Subcutaneous abdominal adipose tissue (tissue), 5 donors: Measurements from ENCODE around the gene OR13J1.

Experiments used
- H3K27ac ChIP-seq: one replicate; pipeline ENCODE4 v1.7.0; 2013; ENCODE audit warnings: low read depth, mild to moderate bottlenecking, inconsistent platforms, low read length, moderate library complexity
- H3K27me3 ChIP-seq, 5 donors: one replicate each; pipeline ENCODE4 v1.7.0; 2013; ENCODE audit warnings: low read length in 5 of 5, inconsistent platforms in 1 of 5; ENCODE audit not compliant: control insufficient read depth in 5 of 5, insufficient read depth in 4 of 5
- H3K36me3 ChIP-seq, 5 donors: one replicate each; pipeline ENCODE4 v1.7.0; 2013; ENCODE audit warnings: low read length in 5 of 5; ENCODE audit not compliant: control insufficient read depth in 5 of 5, insufficient read depth in 5 of 5
- H3K4me1 ChIP-seq, 5 donors: one replicate each; pipeline ENCODE4 v1.7.0; 2013; ENCODE audit warnings: low read length in 5 of 5, mild to moderate bottlenecking in 3 of 5, moderate library complexity in 1 of 5; ENCODE audit not compliant: control insufficient read depth in 5 of 5, insufficient read depth in 5 of 5
- H3K4me3 ChIP-seq, 5 donors: one replicate each; pipeline ENCODE4 v1.7.0; 2013; ENCODE audit warnings: low read length in 5 of 5, low read depth in 1 of 5
- H3K9ac ChIP-seq, 5 donors: one replicate each; pipeline ENCODE4 v1.7.0; 2013; ENCODE audit warnings: low read length in 5 of 5, mild to moderate bottlenecking in 4 of 5, moderate library complexity in 3 of 5
- H3K9me3 ChIP-seq, 5 donors: one replicate each; pipeline ENCODE4 v1.7.0; 2013; ENCODE audit warnings: low read length in 5 of 5; ENCODE audit not compliant: control insufficient read depth in 5 of 5
- donor health status: healthy.
- donor health status: healthy.
- donor health status: healthy.
- donor health status: healthy.
- donor health status: healthy.

Gene OR13J1

DNA sequence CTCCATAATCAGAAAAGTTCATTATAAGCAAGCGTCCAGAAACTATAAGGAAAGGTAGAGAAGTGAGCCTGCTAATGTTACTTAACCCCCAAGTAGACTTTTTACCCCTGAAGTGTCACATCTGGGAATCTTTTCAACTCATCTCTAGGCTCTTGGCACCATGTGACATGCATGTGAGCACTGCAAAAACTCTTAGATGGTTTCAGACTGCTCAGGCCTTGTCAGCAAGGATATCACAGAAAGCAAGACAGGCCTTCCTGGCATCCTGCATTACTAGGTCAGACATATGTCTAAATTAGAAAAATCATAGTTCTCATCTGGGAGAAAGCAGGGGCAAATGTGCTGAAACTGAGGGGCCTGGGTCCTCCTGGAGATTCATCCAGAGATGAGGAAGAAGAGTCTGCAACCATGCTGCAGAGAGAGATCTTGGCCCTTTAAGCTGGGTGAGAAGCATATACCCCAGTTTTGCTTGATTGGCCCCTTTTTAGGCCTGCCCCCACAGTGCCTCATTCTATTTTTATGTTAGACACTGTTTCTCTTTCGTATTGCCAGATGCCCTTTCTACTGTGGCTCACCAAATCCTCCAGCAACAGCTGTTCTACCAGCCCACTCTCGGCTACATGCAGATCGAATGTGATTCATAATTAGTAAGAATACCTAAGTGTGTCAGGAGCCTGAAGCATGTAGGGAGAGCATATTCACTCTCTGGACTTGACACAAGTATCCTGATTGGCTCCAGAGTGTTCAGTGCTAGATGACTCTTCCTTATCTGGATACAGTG, 22.2 kb downstream of the OR13J1 start:
- Histone ChIP-seq H3K9me3 (no peaks in the 10 kb centered on the region), H3K27me3 (peaks cover 0 to 16% (median 0%) of the 10 kb centered on the region in 5 donors), H3K4me1 (peaks cover 2 to 27% (median 21%) of the 10 kb centered on the region in 5 donors), H3K9ac (no peak overlapping the region), H3K27ac (no peak overlapping the region), H3K36me3 (peaks cover 3 to 21% (median 14%) of the 10 kb centered on the region in 5 donors), H3K4me3 (no peak overlapping the region)

DNA sequence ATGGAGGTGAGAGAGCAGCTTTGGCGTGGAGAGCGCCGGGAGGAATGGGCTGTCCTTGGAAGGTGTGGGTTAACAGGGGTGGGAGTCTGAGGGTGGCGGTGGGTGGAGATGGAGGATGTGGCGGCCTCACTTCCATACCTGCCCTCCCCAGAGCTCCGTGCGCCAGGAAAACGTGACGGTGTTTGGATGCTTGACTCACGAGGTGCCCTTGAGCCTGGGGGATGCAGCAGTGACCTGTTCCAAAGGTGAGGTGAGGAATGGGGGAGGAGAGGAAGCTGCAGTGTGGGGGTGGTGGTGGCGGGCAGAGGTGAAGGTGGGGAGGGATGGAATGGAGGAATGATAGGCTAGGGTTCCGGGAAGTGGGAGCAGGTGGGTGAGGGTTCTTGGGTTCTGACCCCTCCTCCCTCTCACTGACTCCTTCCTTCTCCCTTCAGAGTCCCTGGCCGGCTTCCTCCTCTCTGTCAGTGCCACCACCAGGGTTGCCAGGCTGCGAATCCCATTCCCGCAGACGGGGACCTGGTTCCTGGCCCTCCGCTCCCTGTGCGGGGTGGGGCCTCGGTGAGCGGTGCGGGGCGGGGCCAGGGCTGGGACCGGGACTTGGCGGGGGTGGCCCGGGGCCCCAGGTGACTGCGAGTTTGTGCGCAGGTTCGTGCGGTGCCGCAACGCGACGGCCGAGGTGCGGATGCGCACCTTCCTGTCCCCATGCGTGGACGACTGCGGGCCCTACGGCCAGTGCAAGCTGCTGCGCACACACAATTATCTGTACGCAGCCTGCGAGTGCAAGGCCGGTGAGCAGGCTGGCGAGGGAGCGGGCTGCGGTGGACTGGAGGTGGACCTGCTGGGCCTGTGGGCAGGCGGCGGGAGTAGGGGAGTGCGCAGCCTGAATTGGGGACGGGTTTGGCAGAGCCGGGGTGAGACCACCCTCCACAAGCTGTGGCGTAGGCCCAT, 24.1 kb downstream of the OR13J1 start:
- peaks cover 3 to 17% (median 14%) of the 10 kb centered on the region in 5 donors for H3K36me3 ChIP-seq
- no peak overlapping the region for H3K4me3 ChIP-seq
- peaks cover 0 to 12% (median 0%) of the 10 kb centered on the region in 5 donors for H3K27me3 ChIP-seq
- no peak overlapping the region for H3K27ac ChIP-seq
- no peaks in the 10 kb centered on the region for H3K9me3 ChIP-seq
- H3K4me1 ChIP-seq, result peaks cover 2 to 38% (median 35%) of the 10 kb centered on the region in 5 donors
- H3K9ac ChIP-seq, result no peak overlapping the region

DNA sequence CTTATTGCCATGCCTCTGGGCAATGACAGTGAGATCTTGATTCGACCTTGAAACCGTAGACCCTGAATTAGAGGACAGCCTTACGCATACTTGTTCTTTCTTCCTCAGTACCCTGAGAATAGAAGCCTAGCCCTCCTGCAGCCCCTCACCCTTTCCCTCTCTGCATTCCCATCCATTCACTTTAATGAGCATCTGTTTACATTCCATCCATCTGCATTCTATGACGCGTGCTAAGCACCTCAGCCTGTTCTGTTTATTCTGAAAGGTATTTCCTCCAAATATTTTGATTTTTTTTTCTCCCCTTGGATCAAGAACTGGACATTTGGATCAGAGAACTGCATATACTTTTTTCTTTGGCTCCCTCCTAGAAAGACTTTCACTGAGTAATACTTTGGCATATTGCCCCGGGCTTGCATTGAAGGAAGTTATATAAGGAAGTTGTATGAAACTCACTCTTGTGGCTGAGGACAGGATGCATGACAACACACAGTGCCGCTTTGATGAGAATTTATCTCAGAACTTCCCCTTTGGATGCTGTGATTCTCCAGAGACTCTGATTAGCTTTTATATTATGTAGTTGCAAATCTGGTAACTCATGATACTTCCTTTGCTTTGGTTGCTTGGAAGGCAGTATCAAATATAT, 25.5 kb downstream of the OR13J1 start:
- Histone ChIP-seq H3K4me3 (peak overlapping the region in 1 of 5 donors; percentile 27), H3K4me1 (peaks cover 2 to 38% (median 35%) of the 10 kb centered on the region in 5 donors), H3K27me3 (peaks cover 0 to 16% (median 5%) of the 10 kb centered on the region in 5 donors), H3K9me3 (no peaks in the 10 kb centered on the region), H3K27ac (peak overlapping the region; percentile 14), H3K9ac (no peak overlapping the region), H3K36me3 (peaks cover 3 to 17% (median 14%) of the 10 kb centered on the region in 5 donors)

DNA sequence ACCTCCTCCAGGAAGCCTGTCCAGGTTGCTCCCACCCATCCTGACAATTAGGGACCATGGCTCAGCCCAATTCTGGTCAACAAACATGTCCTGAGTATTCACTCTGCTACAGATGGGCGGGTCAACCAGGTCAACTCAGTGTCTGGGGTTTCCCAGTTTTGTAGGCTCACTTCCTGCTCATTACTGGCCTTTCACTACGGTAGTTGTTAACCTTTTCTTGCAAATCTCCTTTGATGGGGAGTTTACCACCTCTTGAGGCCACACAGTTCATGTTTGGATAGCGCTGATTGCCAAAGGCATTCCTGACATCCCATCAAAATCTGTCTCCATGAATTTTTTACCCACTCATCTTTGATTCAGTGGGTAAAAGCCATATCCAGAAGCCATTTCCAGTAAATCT, 27.4 kb downstream of the OR13J1 start:
- no peak overlapping the region for H3K27ac ChIP-seq
- H3K9ac ChIP-seq, result no peak overlapping the region
- no peaks in the 10 kb centered on the region for H3K9me3 ChIP-seq
- peaks cover 3 to 11% (median 11%) of the 10 kb centered on the region in 5 donors for H3K36me3 ChIP-seq
- peaks cover 0 to 22% (median 7%) of the 10 kb centered on the region in 5 donors for H3K27me3 ChIP-seq
- H3K4me1 ChIP-seq, result peaks cover 2 to 38% (median 35%) of the 10 kb centered on the region in 5 donors
- H3K4me3 ChIP-seq, result no peak overlapping the region

DNA sequence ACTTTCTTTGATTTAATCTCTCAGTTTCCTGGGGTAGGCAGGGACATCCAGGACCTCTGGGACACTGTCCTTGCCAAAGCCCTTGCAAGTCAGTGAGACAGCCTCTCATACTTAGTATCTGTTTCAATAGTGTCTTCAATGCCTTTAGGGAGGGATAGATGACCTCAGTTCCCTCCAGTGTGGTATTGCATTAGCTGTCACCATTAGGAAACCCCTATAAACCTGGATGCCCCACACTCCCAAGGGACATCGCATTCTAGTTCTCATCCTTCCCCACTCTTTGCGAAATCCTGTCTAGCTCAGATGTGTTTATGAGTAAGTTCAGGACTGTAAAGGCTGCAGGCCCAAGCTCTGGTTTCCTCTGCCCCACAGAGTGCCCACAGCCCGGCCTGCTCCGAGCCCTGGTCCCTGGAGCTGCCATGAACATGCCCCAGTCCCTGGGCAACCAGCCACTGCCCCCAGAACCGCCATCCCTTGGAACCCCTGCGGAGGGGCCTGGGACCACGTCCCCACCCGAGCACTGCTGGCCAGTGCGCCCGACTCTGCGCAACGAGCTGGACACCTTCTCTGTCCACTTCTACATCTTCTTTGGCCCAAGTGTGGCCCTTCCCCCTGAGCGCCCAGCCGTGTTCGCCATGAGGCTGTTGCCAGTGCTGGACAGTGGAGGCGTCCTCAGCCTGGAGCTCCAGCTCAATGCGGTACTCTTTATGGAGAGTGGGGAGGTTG, 28.0 kb downstream of the OR13J1 start:
- Histone ChIP-seq H3K27ac (no peak overlapping the region), H3K4me1 (peaks cover 2 to 38% (median 35%) of the 10 kb centered on the region in 5 donors), H3K27me3 (peaks cover 0 to 22% (median 7%) of the 10 kb centered on the region in 5 donors), H3K9me3 (no peaks in the 10 kb centered on the region), H3K9ac (no peak overlapping the region), H3K4me3 (no peak overlapping the region), H3K36me3 (peaks cover 0 to 9% (median 8%) of the 10 kb centered on the region in 5 donors)

DNA sequence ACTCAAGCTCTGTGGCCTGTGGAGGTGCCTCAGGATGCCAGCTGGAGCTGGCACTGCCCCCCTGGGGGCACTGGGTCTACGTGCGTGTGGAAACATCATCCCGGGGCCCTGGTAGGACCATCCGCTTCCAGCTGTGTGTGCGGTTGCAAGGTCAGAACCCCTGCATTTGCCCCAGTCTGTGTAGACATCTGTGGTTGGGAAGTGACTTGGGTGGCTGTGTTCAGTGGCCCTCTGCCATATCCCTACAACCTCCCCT, 28.6 kb downstream of the OR13J1 start:
- peaks cover 0 to 3% (median 2%) of the 10 kb centered on the region in 5 donors for H3K36me3 ChIP-seq
- no peak overlapping the region for H3K9ac ChIP-seq
- no peaks in the 10 kb centered on the region for H3K9me3 ChIP-seq
- peaks cover 0 to 20% (median 7%) of the 10 kb centered on the region in 5 donors for H3K27me3 ChIP-seq
- peaks cover 2 to 37% (median 33%) of the 10 kb centered on the region in 5 donors for H3K4me1 ChIP-seq
- H3K27ac ChIP-seq, result no peak overlapping the region
- no peak overlapping the region for H3K4me3 ChIP-seq

DNA sequence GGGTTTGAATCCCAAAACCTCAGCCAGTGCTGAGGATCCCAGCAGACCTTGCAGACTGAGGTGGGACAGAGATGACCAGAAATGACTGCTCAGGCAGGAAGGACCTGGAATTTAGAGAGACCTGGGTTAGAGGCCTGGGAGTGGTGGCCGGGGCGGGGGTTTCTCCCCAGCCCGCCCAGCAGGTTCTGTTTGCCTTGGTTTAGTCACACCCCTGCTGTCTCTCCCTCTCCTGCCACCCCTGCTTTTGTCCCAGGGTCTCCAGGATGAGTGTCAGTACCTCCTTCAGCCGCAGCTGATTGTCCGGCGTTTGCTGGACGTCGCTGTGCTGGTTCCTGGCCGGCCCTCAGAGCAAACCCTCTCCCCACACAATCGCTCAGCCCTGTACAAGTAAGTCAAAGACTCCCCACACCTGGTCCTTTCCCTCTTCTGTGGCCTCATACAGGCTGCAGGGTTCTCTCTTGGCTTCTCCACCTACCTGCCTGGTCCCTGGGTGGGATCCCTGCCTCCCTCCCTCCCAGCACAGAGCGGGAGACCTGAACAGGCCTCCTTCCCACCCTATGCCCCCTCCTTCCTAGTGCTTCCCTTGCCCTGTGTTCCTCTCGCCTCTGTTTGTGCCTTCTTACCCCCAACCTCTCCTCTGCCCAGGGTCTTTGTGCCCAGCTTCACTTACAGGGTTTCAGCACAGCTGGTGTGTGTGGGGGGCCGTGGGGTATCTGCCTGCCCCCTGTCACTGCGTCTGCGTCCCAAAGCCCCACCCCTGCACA, 29.1 kb downstream of the OR13J1 start:
- Histone ChIP-seq H3K27me3 (peaks cover 0 to 18% (median 7%) of the 10 kb centered on the region in 5 donors), H3K9ac (no peak overlapping the region), H3K27ac (no peak overlapping the region), H3K4me1 (peaks cover 2 to 34% (median 31%) of the 10 kb centered on the region in 5 donors), H3K9me3 (no peaks in the 10 kb centered on the region), H3K36me3 (no peaks in the 10 kb centered on the region), H3K4me3 (no peak overlapping the region)

DNA sequence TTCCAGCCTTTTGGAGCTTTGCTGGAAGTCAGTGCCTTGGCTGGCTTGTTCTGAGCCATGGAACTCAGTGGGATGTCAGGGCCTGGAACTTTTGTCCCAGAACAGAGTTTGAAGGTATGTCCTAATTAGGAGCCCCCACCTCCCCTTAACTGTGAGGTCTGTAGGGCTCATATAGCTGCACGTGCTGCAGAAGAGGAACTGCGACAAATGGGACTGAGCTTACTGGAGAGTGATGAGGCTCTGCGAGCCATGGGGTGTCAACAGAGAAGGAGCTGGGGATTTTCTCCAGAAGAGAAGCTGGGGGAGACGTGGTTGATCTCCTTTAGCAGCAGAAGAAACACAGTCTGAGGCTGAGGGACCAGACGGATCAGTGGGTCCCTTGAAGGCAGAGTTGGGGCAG, 30.3 kb downstream of the OR13J1 start:
- Histone ChIP-seq H3K4me1 (peaks cover 2 to 30% (median 19%) of the 10 kb centered on the region in 5 donors), H3K9ac (no peak overlapping the region), H3K4me3 (no peak overlapping the region), H3K27ac (no peak overlapping the region), H3K9me3 (no peaks in the 10 kb centered on the region), H3K27me3 (peaks cover 0 to 18% (median 7%) of the 10 kb centered on the region in 5 donors), H3K36me3 (peaks cover 0 to 6% (median 0%) of the 10 kb centered on the region in 5 donors)

DNA sequence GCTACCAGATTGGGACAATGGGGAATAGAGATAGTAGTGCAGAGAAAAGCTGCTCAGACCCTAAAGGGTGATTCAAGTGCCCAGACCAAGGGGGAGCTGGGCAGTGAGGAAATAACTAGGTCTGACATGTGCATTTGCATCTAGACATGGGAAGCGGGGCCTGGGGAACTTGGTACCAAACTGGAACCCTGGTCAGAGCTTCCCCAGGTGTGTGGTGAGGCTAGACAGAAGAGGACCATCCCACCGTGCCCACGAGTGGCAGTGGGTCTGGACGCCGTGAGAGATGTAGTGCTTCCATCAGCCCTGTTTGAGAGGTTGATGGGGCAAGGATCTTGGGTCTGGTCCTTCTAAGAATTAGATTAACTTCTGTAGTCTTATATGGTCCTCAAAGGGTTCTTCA, 33.6 kb downstream of the OR13J1 start:
- H3K4me1 ChIP-seq, result peaks cover 0 to 16% (median 12%) of the 10 kb centered on the region in 5 donors
- H3K9me3 ChIP-seq, result no peaks in the 10 kb centered on the region
- peaks cover 0 to 18% (median 7%) of the 10 kb centered on the region in 5 donors for H3K27me3 ChIP-seq
- peaks cover 0 to 6% (median 0%) of the 10 kb centered on the region in 5 donors for H3K36me3 ChIP-seq
- no peak overlapping the region for H3K27ac ChIP-seq
- H3K4me3 ChIP-seq, result no peak overlapping the region
- no peak overlapping the region for H3K9ac ChIP-seq
